HFF-Myc (cell line): ENCODE data around the gene PKLR.
A peak's percentile ranks its signal among the peaks of the same experiment; 100 is the strongest.
"Not testable (repeated sequence)": the region's sequence is repeated elsewhere in the genome, so short reads cannot be mapped to it uniquely, and the experiment has no call there.

Source experiments
- DNase-seq: peaks from one replicate; pipeline ENCODE4 v3.0.0-alpha.2; 2011; ENCODE audit warnings: low read depth; ENCODE audit errors: extremely low read depth
- H3K4me3 ChIP-seq: replicated peaks from 2 replicates; pipeline ENCODE4 v1.5.1; 2011; ENCODE audit warnings: low read depth, mild to moderate bottlenecking, control low read depth, low read length
- TF ChIP-seq, protein P1 (sequence below): IDR thresholded peaks from 2 replicates; pipeline ENCODE4 v1.5.1; 2012; ENCODE audit warnings: mild to moderate bottlenecking, low read depth, low read length, control low read depth; ENCODE audit errors: missing control alignments

The PKLR gene

DNA sequence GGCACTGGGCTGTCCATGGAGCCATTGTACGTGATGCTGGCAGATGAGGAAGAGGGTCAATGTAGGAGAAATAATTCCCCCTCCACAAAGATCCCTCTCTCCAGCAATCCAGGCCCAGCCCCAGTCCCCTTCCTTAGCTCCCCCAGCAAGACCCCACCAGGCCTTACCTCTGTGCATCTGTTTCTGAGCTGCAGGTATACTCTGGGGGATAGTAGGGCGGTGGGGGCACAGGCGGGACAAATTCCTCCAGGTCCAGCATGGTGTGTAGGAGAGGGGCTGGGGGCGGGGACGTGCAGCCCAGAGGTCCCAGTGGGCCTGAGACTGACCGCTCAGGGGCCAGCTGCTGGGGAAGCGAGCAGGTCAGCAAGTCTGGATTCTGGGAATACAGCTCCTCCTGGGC, 49.7 kb downstream of the PKLR start:
- no peak for DNase-seq
- no peak overlapping the region for H3K4me3 ChIP-seq
- TF ChIP-seq, protein P1, sequence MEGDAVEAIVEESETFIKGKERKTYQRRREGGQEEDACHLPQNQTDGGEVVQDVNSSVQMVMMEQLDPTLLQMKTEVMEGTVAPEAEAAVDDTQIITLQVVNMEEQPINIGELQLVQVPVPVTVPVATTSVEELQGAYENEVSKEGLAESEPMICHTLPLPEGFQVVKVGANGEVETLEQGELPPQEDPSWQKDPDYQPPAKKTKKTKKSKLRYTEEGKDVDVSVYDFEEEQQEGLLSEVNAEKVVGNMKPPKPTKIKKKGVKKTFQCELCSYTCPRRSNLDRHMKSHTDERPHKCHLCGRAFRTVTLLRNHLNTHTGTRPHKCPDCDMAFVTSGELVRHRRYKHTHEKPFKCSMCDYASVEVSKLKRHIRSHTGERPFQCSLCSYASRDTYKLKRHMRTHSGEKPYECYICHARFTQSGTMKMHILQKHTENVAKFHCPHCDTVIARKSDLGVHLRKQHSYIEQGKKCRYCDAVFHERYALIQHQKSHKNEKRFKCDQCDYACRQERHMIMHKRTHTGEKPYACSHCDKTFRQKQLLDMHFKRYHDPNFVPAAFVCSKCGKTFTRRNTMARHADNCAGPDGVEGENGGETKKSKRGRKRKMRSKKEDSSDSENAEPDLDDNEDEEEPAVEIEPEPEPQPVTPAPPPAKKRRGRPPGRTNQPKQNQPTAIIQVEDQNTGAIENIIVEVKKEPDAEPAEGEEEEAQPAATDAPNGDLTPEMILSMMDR, result no peak

DNA sequence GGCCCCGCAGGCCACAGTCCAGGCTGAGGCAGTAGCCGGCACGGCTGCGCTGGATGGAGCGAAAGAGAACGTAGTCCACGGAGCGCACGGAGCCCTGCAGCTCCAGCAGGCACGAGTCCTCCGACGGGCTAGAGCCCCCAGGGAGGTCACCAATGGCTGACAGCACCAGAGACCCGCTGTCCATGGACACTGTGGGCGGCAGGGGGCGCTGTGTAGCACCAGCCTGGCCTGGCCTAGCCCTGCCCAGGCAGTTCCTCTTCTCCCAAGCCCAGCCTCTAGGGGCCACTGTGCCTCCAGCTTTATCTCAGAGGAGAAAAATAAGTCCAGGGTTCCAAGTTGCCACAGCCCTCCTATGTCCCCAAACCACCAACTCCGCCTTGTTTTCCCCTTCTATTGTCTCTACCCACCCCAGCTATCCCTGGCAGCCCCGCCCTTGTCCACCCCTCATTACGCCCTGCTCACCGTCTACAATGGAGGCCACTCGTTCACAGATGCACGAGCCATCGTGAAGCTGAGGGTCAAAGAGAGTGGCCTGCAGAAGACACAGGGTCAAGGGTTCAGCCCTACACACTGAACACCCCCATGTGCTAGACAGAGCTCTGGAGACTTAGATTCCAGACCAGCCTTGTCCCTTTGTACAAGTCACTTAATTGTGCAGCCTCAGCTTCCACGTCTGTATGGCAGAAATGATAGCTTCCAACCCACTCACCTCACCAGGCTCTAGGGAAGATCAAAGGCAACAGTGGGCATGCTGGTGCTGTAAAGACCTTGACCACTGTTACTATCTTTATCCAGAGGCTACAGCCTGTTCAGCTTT, 50.4 kb downstream of the PKLR start:
- H3K4me3 ChIP-seq, result no peak overlapping the region
- TF ChIP-seq, protein P1, result peak; percentile 100
- no peak for DNase-seq

DNA sequence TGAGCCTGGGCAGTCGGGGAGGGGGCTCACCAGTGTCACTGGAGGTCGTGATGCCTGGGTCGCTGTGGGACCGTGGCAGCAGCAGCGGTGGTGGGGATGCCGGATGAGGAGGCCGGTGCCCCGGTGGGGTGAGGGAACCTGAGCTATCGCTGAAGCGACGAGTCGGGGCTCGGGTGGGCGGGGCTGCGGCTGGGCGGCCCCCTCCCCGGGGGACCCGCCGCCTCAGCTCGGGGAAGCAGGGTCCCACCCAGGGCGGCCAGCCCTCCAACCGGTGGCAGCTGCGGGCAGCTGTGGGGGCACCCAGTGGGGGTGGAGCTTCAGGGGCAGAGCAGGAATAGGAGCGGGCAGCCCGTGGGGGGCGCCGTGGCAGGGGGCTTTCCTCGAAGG, 51.0 kb downstream of the PKLR start:
- DNase-seq, result no peak
- TF ChIP-seq, protein P1, result no peak

DNA sequence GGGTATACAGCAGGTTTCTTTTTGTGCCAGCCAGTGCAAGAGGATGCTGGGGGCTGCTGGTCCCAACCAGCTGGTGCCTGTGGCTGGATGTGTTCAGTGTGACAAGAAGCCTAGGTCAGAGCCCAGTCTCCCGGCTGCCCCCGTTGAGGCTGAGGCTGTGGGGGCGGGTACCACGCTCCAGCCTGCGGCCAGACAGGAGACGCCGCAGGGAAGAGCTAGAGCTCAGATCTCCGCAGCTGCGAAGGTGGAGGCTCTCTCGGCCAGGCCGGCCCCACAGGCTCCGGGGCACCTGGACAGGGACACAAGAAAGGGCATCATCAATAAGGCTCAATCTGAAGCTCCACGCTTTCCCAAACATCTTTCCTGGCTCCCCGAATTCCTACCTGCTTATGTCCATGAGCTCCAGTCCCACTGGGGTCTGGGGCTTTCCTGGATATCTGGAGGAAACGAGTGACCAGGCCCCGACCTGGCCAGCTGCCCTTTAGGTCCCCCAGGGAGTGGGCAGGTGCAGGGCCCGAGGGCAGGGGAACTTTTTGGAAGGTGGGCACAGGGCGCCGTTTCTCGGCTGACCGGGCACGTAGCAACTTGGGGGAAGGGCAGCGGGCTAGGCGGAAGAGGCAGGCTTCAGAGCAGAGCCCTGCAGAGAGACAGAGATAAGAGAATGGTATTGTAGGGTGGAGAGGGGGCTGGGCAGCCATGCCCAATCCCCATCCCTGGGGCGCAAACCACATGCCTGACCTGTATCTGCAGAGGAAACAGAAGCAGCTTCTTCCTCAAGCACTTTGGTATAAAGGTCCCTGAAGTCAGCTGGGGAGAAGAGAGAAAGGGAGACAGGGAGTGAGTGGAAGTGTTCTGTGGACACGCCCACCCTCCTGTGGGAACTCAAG, 53.3 kb downstream of the PKLR start:
- no peak overlapping the region for H3K4me3 ChIP-seq
- TF ChIP-seq, protein P1, result no peak

More for the DNA sequence above, 51.0 kb downstream of the PKLR start:
- H3K4me3 ChIP-seq, result no peak overlapping the region

DNA sequence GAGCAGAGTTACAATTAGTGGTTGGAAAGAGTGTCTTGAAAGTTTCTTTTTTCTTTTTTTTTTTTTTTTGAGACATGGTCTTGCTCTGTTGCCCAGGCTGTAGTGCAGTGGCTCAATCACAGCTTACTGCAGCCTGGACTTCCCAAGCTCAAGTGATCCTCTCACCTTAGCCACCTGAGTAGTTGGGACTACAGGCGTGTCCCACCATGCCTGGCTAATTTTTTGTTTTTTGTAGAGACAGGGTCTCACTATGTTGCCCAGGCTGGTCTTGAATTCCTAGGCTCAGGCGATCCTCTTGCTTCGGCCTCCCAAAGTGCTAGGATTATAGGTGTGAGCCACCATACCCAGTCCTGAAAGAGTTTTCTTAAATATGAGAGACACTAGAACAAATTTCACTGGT, 54.4 kb downstream of the PKLR start:
- not testable (repeated sequence) for H3K4me3 ChIP-seq, DNase-seq

More for the DNA sequence above, 53.3 kb downstream of the PKLR start:
- no peak for DNase-seq

DNA sequence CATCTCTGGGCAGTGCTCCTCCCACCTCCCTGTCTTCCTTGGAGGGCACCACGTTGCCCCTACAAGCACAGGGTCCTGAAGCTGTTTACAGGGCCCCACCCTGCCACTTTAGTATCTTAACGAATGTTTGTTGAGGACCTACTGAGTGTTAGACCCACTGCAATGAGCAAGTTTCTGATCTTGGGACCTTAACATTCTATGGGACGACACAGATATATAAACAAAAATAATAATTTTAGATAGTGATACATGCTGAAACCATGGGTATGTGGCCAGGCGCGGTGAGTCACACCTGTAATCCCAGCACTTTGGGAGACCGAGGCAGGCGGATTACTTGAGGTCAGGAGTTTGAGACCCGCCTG, 56.1 kb downstream of the PKLR start:
- no peak for DNase-seq
- TF ChIP-seq, protein P1, result no peak
- H3K4me3 ChIP-seq, result peak overlapping the region; percentile 60
